Fibroblast of lung (primary cell): ENCODE data around the gene PRDM11. TPM values are rescaled to one million over a fixed set of nuclear protein-coding genes. Genes with fewer than 3 reads are reported as not detected.

Experiments
- DNase-seq, 2 donors: peaks; one replicate each; pipeline versions ENCODE4 v3.0.0 to v3.0.0-alpha.2; 2010; ENCODE audit warnings: low read depth in 2 of 2
- H2AFZ ChIP-seq: 2 replicates; pipeline ENCODE4 v1.5.1; 2012; ENCODE audit warnings: low read length, control low read depth, inconsistent platforms
- H3K27ac ChIP-seq: 2 replicates; pipeline ENCODE4 v1.5.1; 2011; ENCODE audit warnings: low read length, control low read depth; ENCODE audit not compliant: insufficient read depth
- H3K27me3 ChIP-seq: 2 replicates; pipeline ENCODE4 v1.5.1; 2011; ENCODE audit warnings: mild to moderate bottlenecking, low read length; ENCODE audit not compliant: control insufficient read depth, insufficient read depth
- H3K36me3 ChIP-seq: 2 replicates; pipeline ENCODE4 v1.5.1; 2011; ENCODE audit warnings: low read length; ENCODE audit not compliant: control insufficient read depth, insufficient read depth
- H3K4me1 ChIP-seq: 2 replicates; pipeline ENCODE4 v1.5.1; 2011; ENCODE audit warnings: low read length; ENCODE audit not compliant: control insufficient read depth, insufficient read depth; ENCODE audit errors: extremely low read depth
- H3K4me2 ChIP-seq: 2 replicates; pipeline ENCODE4 v1.5.1; 2011; ENCODE audit warnings: low read length, control low read depth; ENCODE audit not compliant: insufficient read depth; ENCODE audit errors: extremely low read depth
- H3K4me3 ChIP-seq, 4 experiments: fragments of 200-600 bp in 1 of 4; sonication (generic) in 1 of 4; replicated peaks in 1 of 4; 2 replicates each; pipeline ENCODE4 v1.5.1; 2011 to 2016; ENCODE audit warnings: low read length in 4 of 4, low read depth in 3 of 4, mild to moderate bottlenecking in 3 of 4, control low read depth in 2 of 4, inconsistent platforms in 1 of 4, mixed read lengths in 1 of 4; ENCODE audit not compliant: insufficient read depth in 1 of 4; ENCODE audit errors: control extremely low read depth in 1 of 4
- H3K79me2 ChIP-seq: 2 replicates; pipeline ENCODE4 v1.5.1; 2012; ENCODE audit warnings: mild to moderate bottlenecking, low read length, inconsistent platforms; ENCODE audit not compliant: control insufficient read depth, insufficient read depth
- H3K9ac ChIP-seq: 2 replicates; pipeline ENCODE4 v1.5.1; 2011; ENCODE audit warnings: mild to moderate bottlenecking, low read length, control low read depth; ENCODE audit not compliant: insufficient read depth
- H3K9me3 ChIP-seq: 2 replicates; pipeline ENCODE4 v1.5.1; 2012; ENCODE audit warnings: low read depth, low read length; ENCODE audit not compliant: control insufficient read depth, insufficient read depth
- H4K20me1 ChIP-seq: 2 replicates; pipeline ENCODE4 v1.5.1; 2011; ENCODE audit warnings: low read length; ENCODE audit not compliant: control insufficient read depth, insufficient read depth; ENCODE audit errors: extremely low read depth
- EZH2 ChIP-seq: IDR thresholded peaks from 2 replicates; pipeline ENCODE4 v1.5.1; 2012; ENCODE audit warnings: low read length, control low read depth, mild to moderate bottlenecking; ENCODE audit errors: missing control alignments
- polyA plus RNA-seq, 2 donors: library from polyadenylated mRNA; depleted of rRNA in 1 of 2; stranded (reverse) in 1 of 2; unstranded in 1 of 2; fragments of >200 nt; gene quantifications; 2 replicates each; pipeline ENCODE4 v1.2.1, GENCODE V29; 2011 to 2012; ENCODE audit warnings: missing spikeins in 1 of 2
- total RNA-seq: library from RNA; depleted of rRNA; stranded (reverse); fragments of >200 nt; gene quantifications from 2 replicates; pipeline ENCODE4 v1.2.1, GENCODE V29; 2014
- TF ChIP-seq, protein P1 (sequence below), 2 donors: IDR thresholded peaks in 1 of 2; conservative IDR thresholded peaks in 1 of 2; 1 replicate in 1 of 2; 2 replicates in 1 of 2; pipeline ENCODE4 v1.5.1; 2011 to 2012; ENCODE audit warnings: low read length in 2 of 2, control low read depth in 1 of 2, inconsistent platforms in 1 of 2, low read depth in 1 of 2, mild to moderate bottlenecking in 1 of 2

The PRDM11 gene
- total and polyA plus RNA-seq, 2 donors (not counting 1 experiment from before 2014, with no cell fraction given) = 3.1 to 4.0 TPM

DNA sequence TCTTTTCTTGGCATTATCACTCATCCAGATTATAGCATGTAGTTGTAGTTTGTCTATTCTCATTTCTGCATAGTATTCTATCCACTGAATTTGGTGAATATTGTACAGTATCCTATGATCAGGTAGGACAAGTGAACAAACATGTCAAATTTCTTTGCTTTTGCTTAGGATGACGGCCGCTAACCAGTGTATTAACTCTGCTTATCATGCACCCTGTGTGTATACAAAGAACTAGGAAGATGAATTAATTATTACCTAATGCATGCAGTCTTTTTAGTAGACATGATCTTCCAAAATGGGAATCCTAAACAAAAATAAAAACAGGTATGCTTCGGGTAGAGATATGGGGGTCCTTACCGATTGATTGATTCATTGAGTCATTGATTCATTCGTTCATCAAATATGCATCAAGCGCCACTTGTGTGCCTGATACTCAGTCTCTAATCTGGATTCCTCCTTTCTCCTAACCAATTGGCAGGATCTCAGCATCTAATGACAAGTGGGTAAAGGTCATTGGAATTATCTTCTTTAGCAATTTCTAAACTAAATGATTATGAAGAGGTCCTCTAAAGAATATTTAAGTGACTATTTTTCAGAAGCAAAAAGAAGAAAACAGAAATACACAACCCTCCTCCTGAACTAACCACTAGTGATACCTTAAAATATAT lies 27.9 kb downstream of the PRDM11 start:
- Histone ChIP-seq H3K9me3 (no peaks in the 10 kb centered on the region), H4K20me1 (no peaks in the 10 kb centered on the region), H3K79me2 (no peaks in the 10 kb centered on the region), H3K9ac (no peak overlapping the region), H3K27me3 (peaks cover 2% of the 10 kb centered on the region), H3K4me1 (no peaks in the 10 kb centered on the region), H3K36me3 (no peaks in the 10 kb centered on the region), H2AFZ (no peak overlapping the region), H3K4me3 (no peak overlapping the region), H3K4me2 (no peak overlapping the region), H3K27ac (no peak overlapping the region)
- TF ChIP-seq EZH2 = no peak
- no peak for DNase-seq

DNA sequence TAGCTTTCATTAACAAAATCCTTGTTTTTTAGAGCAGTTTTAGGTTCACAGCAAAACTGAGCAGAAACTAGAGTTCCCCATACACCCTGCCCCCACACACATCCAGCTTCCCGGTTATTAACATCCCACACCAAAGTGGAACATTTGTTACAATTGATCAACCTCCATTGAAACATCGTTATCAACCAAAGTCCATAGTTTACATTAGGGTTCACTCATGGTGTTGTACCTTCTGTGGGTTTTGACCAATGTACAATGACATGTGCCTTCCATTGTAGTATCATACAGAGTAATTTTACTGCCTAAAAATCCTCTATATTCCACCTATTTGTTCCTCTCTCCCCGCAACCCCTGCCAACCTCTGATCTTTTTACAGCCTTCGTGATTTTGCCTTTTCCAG lies 28.5 kb downstream of the PRDM11 start:
- Histone ChIP-seq H3K27me3 (peaks cover 2% of the 10 kb centered on the region), H3K4me2 (no peak overlapping the region), H3K4me3 (no peak overlapping the region), H3K79me2 (no peaks in the 10 kb centered on the region), H3K27ac (no peak overlapping the region), H4K20me1 (no peaks in the 10 kb centered on the region), H3K9me3 (no peaks in the 10 kb centered on the region), H2AFZ (no peak overlapping the region), H3K4me1 (peaks cover 1% of the 10 kb centered on the region), H3K36me3 (no peaks in the 10 kb centered on the region), H3K9ac (no peak overlapping the region)
- no peak for DNase-seq
- TF ChIP-seq, protein P1, sequence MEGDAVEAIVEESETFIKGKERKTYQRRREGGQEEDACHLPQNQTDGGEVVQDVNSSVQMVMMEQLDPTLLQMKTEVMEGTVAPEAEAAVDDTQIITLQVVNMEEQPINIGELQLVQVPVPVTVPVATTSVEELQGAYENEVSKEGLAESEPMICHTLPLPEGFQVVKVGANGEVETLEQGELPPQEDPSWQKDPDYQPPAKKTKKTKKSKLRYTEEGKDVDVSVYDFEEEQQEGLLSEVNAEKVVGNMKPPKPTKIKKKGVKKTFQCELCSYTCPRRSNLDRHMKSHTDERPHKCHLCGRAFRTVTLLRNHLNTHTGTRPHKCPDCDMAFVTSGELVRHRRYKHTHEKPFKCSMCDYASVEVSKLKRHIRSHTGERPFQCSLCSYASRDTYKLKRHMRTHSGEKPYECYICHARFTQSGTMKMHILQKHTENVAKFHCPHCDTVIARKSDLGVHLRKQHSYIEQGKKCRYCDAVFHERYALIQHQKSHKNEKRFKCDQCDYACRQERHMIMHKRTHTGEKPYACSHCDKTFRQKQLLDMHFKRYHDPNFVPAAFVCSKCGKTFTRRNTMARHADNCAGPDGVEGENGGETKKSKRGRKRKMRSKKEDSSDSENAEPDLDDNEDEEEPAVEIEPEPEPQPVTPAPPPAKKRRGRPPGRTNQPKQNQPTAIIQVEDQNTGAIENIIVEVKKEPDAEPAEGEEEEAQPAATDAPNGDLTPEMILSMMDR (conservative IDR thresholded peaks at IDR 0.05 in 1 of 2, IDR thresholded peaks at IDR 0.05 in 1 of 2; ENCODE audit: low read depth in 1 of 2, low read length in 2 of 2) = no peak
- no peak for TF ChIP-seq EZH2

DNA sequence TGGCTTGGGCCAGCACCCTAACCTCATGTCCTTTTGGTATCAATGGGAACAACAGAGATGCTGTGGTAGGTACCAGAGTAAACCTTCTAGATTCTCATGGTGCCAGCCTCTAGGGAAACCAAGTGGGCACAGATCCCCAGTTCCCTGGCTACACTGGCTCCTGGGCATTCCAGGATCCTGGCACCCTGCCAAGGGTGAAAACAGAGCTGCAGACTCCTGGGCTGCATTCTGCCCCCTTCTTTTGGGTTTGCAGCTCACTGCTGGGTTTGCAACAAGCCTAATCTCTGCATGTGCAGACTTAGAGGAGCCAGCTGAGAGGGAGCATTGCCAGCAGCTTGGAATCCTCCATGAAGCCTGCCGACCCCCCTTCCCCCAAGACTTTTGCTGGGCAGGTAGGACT lies 30.6 kb downstream of the PRDM11 start:
- no peaks in the 10 kb centered on the region for H3K9me3 ChIP-seq
- H3K27me3 ChIP-seq = peaks cover 2% of the 10 kb centered on the region
- H3K4me1 ChIP-seq = peaks cover 4% of the 10 kb centered on the region
- H3K4me2 ChIP-seq = no peak overlapping the region
- TF ChIP-seq EZH2 = no peak
- TF ChIP-seq, protein P1 (conservative IDR thresholded peaks at IDR 0.05 in 1 of 2, IDR thresholded peaks at IDR 0.05 in 1 of 2; ENCODE audit: low read depth in 1 of 2, low read length in 2 of 2) = no peak
- no peak for DNase-seq
- H2AFZ ChIP-seq = no peak overlapping the region
- no peaks in the 10 kb centered on the region for H4K20me1 ChIP-seq
- no peaks in the 10 kb centered on the region for H3K36me3 ChIP-seq
- no peak overlapping the region for H3K4me3 ChIP-seq
- no peak overlapping the region for H3K27ac ChIP-seq
- no peaks in the 10 kb centered on the region for H3K79me2 ChIP-seq
- no peak overlapping the region for H3K9ac ChIP-seq
